Measurements from ENCODE around the gene GRHL1.

GRHL1 gene

DNA sequence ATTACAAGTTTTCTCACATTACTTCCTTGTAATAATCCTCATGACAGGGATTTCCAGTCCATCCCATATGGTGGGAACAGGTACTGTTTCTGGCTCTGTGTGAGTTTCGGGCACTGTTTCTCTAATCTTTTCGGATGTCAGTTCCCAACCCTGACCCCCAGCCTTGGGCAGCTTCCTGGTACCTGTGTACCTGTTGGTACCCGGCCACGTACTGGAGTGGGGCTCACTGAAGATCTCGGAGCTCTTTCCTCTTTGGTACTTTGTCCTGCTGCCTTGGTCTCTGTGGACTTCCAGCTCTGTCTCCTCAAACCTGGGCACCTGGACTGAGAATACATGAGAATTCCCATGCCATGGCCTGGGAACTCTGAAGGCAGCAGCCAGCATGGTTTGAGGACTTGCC, 36.8 kb downstream of the GRHL1 start:
- peaks cover 20% of the 10 kb centered on the region; the same call in 1 of the 2 replicates for H3K36me3 ChIP-seq (ENCODE audit: insufficient read depth, low read length)
- H3K27ac ChIP-seq (ENCODE audit: low read length), result no peak overlapping the region
- no peaks in the 10 kb centered on the region for H3K27me3 ChIP-seq (ENCODE audit: insufficient read depth, low read length, poor library complexity)
- H3K4me1 ChIP-seq (ENCODE audit: insufficient read depth, low read length), result no peaks in the 10 kb centered on the region
- no peak overlapping the region for H3K9ac ChIP-seq (ENCODE audit: low read depth, low read length)
- no peak for TF ChIP-seq EZH2 (IDR thresholded peaks at IDR 0.05; ENCODE audit: borderline replicate concordance, low read depth, low read length, severe bottlenecking)
- TF ChIP-seq, protein P1, sequence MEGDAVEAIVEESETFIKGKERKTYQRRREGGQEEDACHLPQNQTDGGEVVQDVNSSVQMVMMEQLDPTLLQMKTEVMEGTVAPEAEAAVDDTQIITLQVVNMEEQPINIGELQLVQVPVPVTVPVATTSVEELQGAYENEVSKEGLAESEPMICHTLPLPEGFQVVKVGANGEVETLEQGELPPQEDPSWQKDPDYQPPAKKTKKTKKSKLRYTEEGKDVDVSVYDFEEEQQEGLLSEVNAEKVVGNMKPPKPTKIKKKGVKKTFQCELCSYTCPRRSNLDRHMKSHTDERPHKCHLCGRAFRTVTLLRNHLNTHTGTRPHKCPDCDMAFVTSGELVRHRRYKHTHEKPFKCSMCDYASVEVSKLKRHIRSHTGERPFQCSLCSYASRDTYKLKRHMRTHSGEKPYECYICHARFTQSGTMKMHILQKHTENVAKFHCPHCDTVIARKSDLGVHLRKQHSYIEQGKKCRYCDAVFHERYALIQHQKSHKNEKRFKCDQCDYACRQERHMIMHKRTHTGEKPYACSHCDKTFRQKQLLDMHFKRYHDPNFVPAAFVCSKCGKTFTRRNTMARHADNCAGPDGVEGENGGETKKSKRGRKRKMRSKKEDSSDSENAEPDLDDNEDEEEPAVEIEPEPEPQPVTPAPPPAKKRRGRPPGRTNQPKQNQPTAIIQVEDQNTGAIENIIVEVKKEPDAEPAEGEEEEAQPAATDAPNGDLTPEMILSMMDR (IDR thresholded peaks at IDR 0.05; ENCODE audit: borderline replicate concordance, extremely low read depth, low read length, poor library complexity, severe bottlenecking), result no peak
- no peaks in the 10 kb centered on the region for H3K9me3 ChIP-seq (ENCODE audit: insufficient read depth, low read length, severe bottlenecking)
- no peak for ATAC-seq (ENCODE audit: insufficient read depth, low read depth)
- no peak overlapping the region for H2AFZ ChIP-seq (ENCODE audit: low read depth, low read length)
- H4K20me1 ChIP-seq (ENCODE audit: insufficient read depth, low read length), result no peaks in the 10 kb centered on the region
- no peak overlapping the region for H3K4me3 ChIP-seq (ENCODE audit: low read depth in 1 of 2, low read length in 2 of 2)
- H3K4me2 ChIP-seq (ENCODE audit: insufficient read depth, low read length), result no peak overlapping the region
- H3K79me2 ChIP-seq (ENCODE audit: insufficient read depth, low read length), result no peaks in the 10 kb centered on the region
- DNase-seq, result no peak

DNA sequence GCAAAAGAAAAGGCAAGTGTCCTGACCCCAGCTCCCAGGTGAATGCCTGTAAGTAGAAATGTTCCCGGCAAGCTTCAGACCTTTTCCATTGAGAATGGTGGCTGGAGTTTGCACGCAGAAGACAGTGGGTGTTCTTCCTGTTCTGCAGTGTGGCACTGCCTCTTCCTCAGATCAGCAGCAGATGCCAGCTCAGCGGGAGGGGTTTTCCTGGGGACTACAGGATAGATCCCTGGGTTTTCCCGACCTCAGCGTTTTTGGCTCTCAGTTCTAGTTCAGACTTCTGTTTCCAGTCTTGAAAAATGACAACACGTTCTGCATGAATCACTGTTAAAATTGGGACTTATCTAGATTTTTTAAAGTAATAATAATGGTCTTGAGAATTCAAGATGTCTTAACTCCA, 39.2 kb downstream of the GRHL1 start:
- H4K20me1 ChIP-seq (ENCODE audit: insufficient read depth, low read length), result no peaks in the 10 kb centered on the region
- DNase-seq (no peak), ATAC-seq (ENCODE audit: insufficient read depth, low read depth) (no peak)
- no peak overlapping the region for H2AFZ ChIP-seq (ENCODE audit: low read depth, low read length)
- no peak overlapping the region for H3K27ac ChIP-seq (ENCODE audit: low read length)
- no peak overlapping the region for H3K4me2 ChIP-seq (ENCODE audit: insufficient read depth, low read length)
- peaks cover 22% of the 10 kb centered on the region; the same call in 1 of the 2 replicates for H3K36me3 ChIP-seq (ENCODE audit: insufficient read depth, low read length)
- no peaks in the 10 kb centered on the region for H3K4me1 ChIP-seq (ENCODE audit: insufficient read depth, low read length)
- H3K9ac ChIP-seq (ENCODE audit: low read depth, low read length), result no peak overlapping the region
- H3K4me3 ChIP-seq (ENCODE audit: low read depth in 1 of 2, low read length in 2 of 2), result no peak overlapping the region
- H3K27me3 ChIP-seq (ENCODE audit: insufficient read depth, low read length, poor library complexity), result no peaks in the 10 kb centered on the region
- H3K9me3 ChIP-seq (ENCODE audit: insufficient read depth, low read length, severe bottlenecking), result no peaks in the 10 kb centered on the region
- no peaks in the 10 kb centered on the region for H3K79me2 ChIP-seq (ENCODE audit: insufficient read depth, low read length)
- TF ChIP-seq, protein P1 (IDR thresholded peaks at IDR 0.05; ENCODE audit: borderline replicate concordance, extremely low read depth, low read length, poor library complexity, severe bottlenecking), result no peak
- TF ChIP-seq EZH2 (IDR thresholded peaks at IDR 0.05; ENCODE audit: borderline replicate concordance, low read depth, low read length, severe bottlenecking), result no peak

DNA sequence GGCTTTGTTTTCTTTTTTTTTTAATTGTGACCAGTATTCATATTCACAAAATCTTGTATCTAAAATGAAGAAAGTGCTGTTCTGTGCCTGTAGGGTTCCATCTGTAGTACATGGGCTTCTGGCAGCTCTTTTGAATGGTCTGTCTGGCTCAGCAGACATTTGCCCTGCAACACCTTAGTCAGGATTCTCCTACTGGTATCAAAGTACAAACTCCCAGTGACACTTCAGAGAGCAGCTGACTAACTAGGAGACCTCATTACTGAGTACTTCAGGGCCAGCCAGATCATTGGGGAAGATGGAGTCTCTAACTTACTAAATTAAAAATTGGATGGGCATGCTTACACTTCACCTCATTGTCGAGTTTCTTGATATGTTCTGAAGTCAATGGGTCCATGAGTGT, 39.7 kb downstream of the GRHL1 start:
- Histone ChIP-seq H3K27ac (ENCODE audit: low read length) (no peak overlapping the region), H2AFZ (ENCODE audit: low read depth, low read length) (no peak overlapping the region), H3K27me3 (ENCODE audit: insufficient read depth, low read length, poor library complexity) (no peaks in the 10 kb centered on the region), H3K36me3 (ENCODE audit: insufficient read depth, low read length) (peaks cover 27% of the 10 kb centered on the region; the same call in 1 of the 2 replicates), H3K9me3 (ENCODE audit: insufficient read depth, low read length, severe bottlenecking) (no peaks in the 10 kb centered on the region), H3K4me1 (ENCODE audit: insufficient read depth, low read length) (no peaks in the 10 kb centered on the region), H3K4me3 (ENCODE audit: low read depth in 1 of 2, low read length in 2 of 2) (no peak overlapping the region), H3K9ac (ENCODE audit: low read depth, low read length) (no peak overlapping the region), H3K4me2 (ENCODE audit: insufficient read depth, low read length) (no peak overlapping the region), H3K79me2 (ENCODE audit: insufficient read depth, low read length) (no peaks in the 10 kb centered on the region), H4K20me1 (ENCODE audit: insufficient read depth, low read length) (no peaks in the 10 kb centered on the region)
- no peak for DNase-seq
- TF ChIP-seq, protein P1 (IDR thresholded peaks at IDR 0.05; ENCODE audit: borderline replicate concordance, extremely low read depth, low read length, poor library complexity, severe bottlenecking), result no peak
- ATAC-seq (ENCODE audit: insufficient read depth, low read depth), result no peak

DNA sequence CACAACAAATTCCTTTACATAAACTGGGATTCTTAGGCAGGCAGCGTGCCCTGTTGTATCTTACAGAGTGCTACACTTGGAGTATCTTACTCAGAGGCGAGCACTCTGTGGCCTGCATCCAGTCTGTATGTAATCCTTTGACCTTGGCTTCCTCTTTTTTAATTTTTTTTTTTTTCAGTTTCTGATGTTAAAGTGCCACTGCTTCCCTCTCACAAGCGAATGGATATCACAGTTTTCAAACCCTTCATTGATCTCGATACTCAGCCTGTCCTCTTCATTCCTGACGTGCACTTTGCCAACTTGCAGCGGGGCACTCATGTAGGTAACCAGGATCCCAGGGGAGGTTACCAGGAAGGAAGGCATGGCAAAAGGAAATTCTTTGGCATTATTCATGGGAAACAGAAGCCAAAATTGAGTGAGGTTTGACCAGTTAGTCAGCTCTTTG, 40.4 kb downstream of the GRHL1 start:
- Histone ChIP-seq H3K9me3 (ENCODE audit: insufficient read depth, low read length, severe bottlenecking) (no peaks in the 10 kb centered on the region), H4K20me1 (ENCODE audit: insufficient read depth, low read length) (no peaks in the 10 kb centered on the region), H3K27me3 (ENCODE audit: insufficient read depth, low read length, poor library complexity) (no peaks in the 10 kb centered on the region), H3K4me3 (ENCODE audit: low read depth in 1 of 2, low read length in 2 of 2) (no peak overlapping the region), H3K79me2 (ENCODE audit: insufficient read depth, low read length) (no peaks in the 10 kb centered on the region), H3K4me1 (ENCODE audit: insufficient read depth, low read length) (no peaks in the 10 kb centered on the region), H3K4me2 (ENCODE audit: insufficient read depth, low read length) (no peak overlapping the region), H3K9ac (ENCODE audit: low read depth, low read length) (no peak overlapping the region), H3K27ac (ENCODE audit: low read length) (no peak overlapping the region), H2AFZ (ENCODE audit: low read depth, low read length) (no peak overlapping the region), H3K36me3 (ENCODE audit: insufficient read depth, low read length) (peaks cover 33% of the 10 kb centered on the region; the same call in 1 of the 2 replicates)
- DNase-seq (no peak), ATAC-seq (ENCODE audit: insufficient read depth, low read depth) (no peak)
- TF ChIP-seq, protein P1 (IDR thresholded peaks at IDR 0.05; ENCODE audit: borderline replicate concordance, extremely low read depth, low read length, poor library complexity, severe bottlenecking), result no peak
- no peak for TF ChIP-seq EZH2 (IDR thresholded peaks at IDR 0.05; ENCODE audit: borderline replicate concordance, low read depth, low read length, severe bottlenecking)

Measured in DND-41 (cell line).